ENCODE data around the gene PDE6B.

PDE6B gene

DNA sequence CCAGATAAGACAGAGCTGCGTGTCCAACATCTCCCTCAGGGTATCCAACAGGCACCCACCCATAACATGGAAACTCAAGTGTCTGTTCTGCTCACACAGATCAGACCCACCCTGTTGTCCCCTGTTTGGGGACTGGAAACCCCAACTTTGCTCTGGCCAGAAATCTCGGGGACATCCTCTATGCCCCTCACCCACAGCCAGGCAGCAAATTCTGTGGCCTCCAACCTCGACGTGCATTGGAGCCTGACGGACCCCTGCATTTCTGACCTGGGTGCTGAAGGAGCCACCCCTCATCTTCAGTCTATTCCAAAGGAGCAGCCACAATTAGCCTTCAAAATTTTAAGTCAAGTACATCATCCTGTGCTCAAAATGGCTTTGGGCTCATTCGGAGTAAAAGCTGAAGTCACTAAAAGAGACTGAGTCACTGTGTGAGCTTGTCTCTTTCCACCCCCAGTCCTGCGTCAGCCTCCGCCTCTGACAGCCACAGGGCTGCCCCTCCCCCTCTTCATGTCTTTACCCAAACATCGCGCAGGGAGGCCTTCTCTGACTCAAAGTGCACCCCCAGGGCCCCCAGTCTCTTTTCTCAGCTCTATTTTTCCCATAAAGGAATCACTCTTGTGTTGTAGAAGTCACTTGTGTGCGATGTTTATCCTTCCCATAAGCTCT, 24.4 kb upstream of the PDE6B start:
- no peak for DNase-seq (ENCODE audit: low read depth)

DNA sequence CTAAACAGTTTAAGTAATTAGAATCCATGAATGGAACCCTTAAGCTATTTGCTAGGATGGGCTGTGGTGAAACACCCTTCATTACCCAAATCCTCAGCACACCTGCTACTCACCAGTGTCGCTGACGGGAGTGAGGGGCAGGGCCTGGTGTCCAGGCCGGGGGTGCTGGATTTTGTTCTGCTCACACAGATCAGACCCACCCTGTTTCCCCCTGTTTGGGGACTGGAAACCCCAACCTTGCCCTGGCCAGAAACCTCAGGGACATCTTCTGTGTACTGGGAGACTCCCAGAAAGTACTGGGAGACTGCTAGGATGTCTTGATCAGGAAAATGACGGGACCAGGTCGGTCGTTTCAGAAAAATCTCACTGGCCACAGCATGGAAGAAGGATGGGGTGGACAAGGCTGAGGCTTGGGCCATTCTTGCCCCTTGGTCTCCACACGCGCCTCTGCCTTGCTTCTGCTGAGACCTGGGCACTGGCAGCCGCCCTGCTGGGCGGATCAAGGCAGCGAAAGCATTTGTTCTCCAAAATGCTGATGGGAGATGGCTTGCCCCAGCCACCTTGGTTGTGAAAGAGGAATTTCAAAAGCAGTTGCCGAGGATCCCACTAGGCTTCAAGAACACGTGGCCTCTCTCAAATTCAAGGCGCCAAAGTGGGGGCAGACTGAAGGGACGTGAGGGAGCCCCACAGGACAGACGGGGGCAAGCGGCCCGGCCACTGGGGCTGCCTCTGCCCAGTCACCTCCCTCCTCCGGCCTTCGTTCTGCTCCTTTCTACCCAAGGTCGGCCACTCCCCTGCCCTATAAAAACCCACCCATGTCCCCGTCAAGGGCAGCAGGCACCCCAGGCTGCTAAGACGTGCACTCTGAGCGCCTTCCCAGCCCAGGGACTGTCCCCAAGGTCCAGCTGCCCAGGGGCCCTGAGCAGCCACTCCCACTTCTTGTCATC, 23.5 kb upstream of the PDE6B start:
- DNase-seq (ENCODE audit: low read depth), result no peak

DNA sequence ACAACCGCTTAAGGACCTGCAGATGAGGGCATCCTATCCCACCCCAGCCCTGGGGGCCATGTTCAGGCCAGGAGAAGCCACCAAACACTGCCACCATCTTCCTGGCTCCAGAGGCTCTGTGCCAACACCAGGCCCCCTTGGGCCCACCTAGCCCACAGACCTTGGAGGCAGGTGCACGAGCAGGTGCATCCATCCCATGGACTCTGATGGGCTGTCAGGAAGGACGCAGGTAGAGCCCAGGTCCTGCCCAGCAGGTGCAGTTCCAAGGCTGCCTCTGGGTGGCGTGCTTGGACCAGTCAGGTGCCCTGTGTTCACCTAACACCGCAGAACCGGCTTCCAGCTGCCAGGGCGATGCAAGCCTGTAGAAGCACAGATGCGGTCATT, 22.8 kb upstream of the PDE6B start:
- DNase-seq (ENCODE audit: low read depth), result no peak

DNA sequence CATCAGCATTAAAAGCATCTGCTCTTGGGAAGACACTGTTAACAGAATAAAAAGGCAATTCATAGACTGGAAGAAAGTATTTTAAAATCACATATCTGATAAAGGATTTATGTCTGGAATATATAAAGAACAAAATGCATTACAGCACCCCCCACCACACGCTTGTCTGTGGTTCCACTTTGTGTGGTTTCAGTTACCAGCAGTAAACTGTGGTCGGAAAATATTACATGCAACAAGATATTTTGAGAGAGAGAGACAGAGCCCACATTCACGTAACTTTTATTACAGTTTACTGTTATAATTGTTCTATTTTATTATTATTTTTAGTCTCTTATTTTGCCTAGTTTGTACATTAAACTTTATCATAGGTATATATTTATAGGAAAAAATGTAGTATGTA, 21.2 kb upstream of the PDE6B start:
- no peak for DNase-seq (ENCODE audit: low read depth)

DNA sequence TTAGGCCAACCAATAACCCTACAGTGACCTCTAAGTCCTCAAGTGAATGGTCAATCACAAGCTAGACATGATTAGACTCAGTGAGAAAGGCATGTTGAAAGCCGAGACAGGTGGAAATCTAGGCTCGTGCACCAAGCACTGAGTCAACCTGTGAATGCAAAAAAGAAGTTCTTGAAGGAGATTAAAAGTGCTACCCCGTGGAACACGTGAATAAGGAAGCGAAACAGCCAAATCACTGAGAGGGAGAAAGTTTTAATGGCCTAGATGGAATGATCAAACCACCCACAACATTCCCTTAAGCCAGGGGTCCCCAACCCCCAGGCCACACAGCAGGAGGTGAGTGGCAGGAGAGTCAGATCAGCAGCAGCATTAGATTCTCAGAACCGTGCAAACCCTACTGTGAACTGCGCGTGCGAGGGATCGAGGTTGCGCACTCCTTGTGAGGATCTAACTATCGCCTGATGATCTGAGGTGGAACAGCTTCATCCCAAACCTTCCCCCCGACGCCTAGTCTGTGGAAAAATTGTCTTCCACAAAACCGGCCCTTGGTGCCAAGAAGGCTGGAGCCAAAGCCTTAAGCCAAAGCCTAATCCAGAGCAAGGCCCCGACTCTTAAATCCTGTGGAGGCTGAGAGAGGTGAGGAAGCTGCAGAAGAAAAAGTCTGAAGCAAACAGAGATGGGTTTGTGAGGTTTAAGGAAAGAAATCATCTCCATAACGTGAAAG, 19.5 kb upstream of the PDE6B start:
- DNase-seq (ENCODE audit: low read depth), result no peak

DNA sequence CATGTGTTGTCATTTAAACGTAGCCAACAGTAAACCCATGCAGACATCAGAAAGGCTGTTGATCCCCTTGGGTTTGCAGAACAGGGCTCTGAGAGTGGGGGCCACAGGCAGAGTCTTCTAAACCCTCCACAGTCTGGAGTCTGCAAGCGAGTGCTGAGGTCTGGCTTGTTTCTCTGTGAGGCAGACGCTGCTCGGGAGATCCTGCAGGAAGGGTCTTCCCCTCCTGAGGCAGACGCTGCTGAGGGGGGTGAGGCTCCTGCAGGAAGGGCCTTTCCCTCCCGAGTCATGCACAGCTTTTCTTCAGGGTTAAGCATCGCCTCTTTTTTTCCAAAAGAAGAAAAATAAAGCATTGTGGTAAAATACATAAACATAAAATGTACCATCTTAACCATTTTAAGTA, 17.1 kb upstream of the PDE6B start:
- DNase-seq (ENCODE audit: low read depth), result no peak

DNA sequence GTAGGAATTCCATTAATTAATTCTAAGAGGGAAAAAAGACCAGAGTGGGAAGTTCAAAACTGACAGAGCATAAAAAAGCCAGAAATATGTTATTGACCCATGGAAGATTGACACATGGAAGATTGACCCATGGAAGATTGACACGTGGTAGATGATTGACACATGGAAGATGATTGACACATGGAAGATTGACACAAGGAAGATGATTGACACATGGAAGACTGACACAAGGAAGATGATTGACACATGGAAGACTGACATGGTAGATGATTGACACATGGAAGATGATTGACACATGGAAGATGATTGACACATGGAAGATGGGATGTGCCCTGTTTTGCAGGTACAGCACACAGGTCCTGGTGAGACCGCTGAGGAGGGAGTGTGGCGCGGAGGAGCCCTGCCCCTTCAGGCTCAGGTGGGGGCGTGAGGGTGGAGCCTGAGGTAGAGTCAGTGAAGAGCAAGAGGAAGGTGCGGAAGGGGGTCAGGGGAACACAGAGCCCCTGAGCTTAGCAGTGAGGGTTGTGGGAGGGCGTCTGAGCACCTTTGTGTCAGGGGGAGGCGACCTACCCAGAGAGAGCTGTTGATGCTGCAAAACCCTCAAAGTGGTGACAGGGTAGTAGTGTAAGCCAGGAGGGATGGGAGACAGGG, 15.8 kb upstream of the PDE6B start:
- DNase-seq (ENCODE audit: low read depth), result no peak

DNA sequence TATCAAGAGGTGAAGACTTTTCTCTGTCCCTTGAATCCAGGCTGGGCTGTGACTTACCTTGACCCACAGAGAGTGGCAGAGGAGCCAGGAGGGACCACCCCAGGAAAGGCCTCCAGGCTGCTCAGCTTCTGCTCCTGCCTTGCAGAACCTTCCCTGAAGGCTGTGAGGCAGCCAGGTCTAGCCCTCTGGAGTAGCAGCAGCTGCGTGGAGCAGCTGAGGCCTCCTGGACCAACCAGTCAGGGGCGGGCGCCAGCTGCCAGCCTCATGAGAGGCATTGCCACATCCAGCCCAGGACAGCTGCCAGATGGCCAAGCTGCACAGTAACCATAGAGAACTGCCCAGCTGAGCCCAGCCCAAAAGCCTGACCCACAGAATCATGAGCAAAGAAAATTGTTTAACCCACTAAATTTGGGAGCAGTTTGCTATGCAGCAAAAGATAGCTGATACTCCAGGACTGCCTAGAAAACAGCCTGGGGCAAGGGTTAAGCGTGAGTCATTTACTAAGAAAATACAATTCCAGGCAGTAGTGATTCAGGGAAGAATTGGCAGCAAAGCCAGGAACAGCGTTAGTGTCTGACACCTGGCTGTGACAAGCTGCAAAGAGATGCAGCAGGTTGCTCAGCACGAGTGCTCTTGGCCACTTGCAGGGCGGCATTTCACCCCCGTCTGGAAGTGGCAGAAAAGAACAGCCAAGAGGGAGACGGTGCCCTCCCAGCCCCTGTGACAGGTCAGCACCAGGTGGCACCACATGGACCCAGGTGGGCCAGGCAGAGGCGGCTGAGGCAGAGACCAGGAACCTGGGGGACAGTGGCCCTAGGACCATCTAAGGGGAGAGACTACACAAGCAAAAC, 14.7 kb upstream of the PDE6B start:
- no peak for DNase-seq (ENCODE audit: low read depth)

DNA sequence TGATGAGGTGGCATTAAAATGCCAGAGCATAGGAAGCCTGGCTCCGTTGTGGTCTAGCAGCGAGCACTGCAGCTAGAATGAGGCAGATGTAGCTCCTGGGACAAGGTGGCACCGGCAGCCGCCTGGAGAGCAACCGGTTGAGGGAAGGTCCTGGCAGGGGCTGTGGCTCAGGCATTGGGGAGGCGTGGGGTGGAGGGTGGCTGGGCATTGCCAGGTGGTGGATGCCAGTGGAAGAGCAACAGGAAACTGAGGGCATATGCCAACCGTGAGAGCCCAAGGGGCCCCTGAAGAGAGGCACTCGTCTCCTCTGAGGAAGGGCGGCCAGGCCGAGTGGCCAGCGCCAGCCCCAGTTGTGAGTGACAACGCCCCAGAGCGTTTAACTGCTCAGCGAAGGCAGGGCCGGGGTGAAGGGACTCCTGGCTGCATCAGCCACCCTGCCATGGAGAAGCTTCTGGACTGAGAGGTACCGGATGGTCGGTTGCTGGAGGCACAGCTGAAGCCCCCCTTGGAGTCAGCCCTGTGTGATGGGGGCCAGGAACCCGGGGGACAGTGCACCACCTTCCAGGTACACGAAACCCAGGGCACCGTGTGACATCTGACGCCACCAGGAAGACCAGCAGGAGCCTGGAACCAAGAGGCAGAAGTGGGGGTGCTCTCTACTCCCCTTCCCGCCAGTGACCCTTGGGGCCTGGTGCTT, 13.2 kb upstream of the PDE6B start:
- no peak for DNase-seq (ENCODE audit: low read depth)

DNA sequence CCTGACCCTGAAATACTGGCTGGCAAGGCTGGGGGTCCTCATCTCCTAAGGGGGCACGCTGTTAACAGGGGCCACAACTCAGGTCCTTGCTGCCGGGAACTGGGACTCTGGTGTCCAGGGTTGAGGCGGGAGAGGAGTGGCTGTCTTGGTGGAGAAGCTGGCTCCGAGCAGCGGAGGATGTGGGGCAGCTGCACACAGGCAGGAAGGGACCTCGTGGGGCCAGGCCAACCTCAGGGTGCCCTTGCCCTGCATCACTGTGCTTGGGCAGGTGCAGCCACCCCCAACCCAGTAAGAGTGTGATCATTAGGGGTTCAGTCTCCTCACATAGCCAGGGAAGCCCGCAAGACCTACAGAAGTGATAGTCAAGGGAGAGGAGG, 12.6 kb upstream of the PDE6B start:
- DNase-seq (ENCODE audit: low read depth), result no peak

DNA sequence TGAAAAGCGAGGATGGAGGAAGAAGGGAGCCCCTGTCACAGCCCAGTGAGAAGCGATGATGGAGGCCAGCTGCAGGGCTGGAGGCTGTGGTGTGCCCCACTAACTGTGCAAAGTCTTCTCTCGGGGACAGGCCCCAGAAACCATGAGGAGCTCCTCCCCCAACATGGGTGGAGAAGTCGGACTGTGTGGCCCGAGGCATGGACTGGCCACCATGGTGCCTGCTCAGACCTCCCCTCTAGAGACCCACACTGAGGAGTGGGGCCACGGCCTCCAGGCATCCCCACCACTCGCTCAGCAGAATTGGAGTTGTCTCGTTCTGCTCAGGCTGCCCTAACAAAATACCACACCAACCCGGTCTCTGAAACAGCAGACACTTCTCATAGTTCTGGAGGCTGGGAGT, 12.2 kb upstream of the PDE6B start:
- no peak for DNase-seq (ENCODE audit: low read depth)

DNA sequence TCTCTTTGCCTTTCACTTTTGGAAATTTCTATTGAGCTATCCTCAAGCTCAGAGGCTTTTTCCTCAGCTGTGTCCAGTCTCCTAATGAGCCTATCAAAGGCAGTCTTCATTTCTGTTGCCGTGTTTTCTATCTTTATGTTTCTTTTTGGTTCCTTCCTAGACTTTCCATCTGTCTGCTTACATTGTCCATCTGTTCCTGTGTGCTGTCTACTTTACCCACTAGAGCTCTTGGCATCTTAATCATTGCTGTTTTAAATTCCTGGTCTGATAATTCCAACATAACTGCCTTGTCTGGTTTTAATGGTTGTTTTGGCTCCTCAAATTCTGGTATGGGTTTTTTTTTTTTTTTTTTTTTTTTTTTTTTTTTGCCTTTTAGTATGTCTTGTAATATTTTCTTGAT, 9.3 kb upstream of the PDE6B start:
- no peak for DNase-seq (ENCODE audit: low read depth)

DNA sequence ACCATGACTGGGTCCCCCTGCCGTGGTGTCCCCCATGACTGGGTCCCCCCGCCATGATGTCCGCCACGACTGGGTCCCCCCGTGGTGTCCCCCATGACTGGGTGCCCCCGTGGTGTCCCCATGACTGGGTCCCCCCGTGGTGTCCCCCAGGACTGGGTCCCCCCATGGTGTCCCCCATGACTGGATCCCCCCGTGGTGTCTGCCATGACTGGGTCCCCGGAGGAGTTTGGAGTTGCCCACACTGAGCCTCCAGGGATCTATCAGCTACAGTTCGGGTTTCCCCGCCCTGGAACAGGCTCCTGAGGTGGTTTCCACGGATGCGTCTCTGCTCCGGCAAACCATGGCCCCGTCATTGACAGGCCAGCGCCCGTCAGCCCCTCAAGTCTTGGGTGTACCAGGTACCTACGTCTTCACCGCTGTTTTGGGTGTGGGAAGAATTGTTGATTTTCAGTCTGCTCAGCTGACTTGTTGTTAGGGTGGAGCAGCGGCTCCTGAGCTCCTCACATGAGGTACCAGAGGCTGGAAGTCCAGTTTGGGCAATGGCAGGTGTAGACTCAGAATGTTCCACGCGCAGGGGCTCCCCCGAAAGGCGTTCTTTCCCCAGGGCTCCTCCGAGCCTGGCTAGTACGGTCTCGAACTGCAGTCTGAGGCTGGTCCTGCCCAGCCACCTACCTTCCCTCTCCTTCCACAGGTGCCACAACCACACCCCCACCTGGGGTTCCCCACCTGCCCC, 8.3 kb upstream of the PDE6B start:
- DNase-seq (ENCODE audit: low read depth), result no peak

DNA sequence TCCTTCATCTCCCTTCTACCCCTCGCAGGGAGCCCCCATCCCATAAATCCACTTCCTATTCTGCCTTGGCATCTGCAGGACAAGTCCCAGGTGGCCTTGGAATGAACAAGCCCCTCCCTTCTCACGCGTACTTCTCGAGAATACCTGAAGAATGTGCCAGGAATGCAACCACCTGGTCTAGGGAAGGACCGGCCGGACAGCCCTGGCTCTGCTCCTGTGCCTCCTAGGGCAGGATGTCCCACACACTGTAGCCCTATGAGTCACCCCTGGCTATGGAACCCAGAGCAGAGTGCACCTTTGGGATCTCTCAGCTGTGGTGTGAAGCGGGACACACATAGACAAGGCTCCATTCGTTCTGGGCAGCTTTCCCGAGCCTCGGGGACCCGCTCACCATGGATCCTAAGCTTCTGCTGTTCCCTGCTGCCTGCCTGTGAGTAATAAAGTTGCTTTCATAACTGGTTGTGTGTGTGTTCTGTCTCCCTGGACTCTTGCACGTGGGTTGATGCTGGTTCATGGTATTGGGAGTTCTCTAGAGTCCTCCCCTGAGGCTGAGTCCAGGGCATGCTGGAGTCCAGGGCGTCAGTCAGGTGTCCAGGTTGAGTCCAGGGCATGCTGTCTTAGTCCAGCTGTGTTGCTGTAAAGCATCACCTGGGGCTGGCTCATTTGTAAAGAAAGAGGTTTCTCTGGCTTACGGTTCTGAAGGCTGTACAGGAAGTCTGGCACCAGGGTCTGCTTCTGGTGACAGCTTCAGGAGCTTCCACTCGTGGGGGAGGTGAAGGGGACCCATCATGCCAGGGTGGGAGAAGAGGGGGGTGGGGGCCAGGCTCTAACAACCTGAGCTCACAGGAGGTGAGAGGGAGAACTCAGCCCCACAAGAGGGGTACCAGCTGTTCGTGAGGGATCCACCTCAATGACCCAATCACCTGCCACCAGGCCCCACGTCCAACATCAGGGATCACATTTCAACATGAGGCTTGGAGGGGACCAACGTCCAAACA, 7.4 kb upstream of the PDE6B start:
- no peak for DNase-seq (ENCODE audit: low read depth)

DNA sequence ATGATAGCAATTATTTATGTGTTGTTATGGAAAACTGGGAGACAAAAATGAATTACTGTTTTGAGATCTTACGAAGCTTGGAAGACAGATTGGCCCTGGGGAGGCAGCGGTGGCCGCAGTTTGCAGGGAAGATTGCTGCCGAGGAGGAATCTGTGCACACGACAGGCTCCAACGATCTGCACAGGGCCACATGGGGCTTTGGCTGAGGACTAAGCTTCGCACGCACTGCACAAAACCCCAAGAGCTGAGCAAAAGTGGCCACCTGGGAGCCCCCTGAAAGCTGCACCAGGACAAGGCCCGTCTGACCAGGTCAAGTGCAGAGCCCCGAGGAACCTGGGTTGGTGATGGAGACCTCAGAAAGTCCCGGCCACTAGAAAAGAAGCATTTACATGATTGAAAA, 5.2 kb upstream of the PDE6B start:
- DNase-seq (ENCODE audit: low read depth), result no peak

DNA sequence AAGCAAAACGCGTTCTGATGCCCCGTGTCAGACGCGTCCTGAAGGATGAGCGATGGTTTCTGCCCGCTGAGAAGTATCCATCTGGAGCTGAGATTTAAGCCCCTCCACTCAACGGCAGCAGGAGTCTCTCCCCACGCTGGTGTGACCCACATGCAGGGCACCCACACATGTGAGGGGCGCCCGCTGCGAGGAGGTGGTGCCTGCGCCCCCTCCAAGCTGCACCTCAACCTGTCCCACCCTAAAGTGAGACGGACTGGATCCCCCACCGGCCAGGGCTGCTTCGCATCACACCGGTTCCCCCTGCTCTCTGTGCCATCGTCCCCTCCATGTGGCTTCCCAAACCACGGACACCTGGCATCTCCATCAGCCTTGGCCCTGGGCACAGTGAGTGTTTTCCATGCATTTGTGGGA, 4.5 kb upstream of the PDE6B start:
- no peak for DNase-seq (ENCODE audit: low read depth)

DNA sequence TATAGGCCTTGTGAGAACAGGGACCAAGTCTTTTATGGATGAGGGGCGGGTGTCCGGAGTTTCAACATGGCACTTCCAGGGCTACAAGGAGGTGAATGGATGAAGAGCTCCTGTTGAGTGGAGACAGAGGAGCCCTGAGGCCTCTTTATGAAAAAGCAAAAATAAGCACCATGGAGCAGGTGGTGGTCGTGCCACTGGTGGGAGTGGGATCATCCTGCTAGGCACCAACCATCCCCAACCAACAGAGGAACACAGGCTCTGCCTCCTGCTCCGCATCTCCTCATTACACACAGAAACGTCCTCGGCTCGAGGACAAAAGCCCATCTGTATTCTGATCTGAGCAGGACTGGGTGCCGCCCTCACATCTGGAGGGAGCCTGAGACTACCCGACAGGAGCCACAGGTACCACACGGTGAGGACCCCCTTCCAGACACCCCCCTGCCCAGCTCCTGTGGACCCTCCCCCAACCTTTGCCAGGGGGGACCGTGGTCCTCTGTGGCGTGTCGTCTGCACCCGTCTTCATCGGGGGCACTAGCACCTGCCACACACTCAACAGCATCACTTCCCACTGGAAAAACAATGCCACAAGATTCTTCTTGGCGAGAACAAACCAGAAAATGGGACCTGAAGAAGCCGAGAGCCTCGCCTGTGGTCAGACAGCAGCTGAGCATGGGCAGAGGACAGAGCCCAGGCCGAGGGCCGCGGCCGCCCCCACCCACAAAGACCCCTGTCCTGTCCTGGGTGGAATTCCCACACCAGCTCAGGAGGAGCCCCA, 3.9 kb upstream of the PDE6B start:
- no peak for DNase-seq (ENCODE audit: low read depth)
